Activated CD4-positive, alpha-beta T cell treated with anti-CD3 and anti-CD28 coated beads for 1 hour (primary cell): ENCODE data around the gene GLRA1.
"Not testable (repeated sequence)": the region's sequence is repeated elsewhere in the genome, so short reads cannot be mapped to it uniquely, and the experiment has no call there.

Experiments used
- DNase-seq: peaks from one replicate; pipeline ENCODE4 v3.0.0-alpha.2; 2020

GLRA1 gene

GRCh38 chr5:151912360-151912759 is 12.3 kb downstream of the GLRA1 start:
- no peak for DNase-seq

GRCh38 chr5:151911011-151911410 is 13.6 kb downstream of the GLRA1 start:
- DNase-seq: no peak

GRCh38 chr5:151909628-151910027 is 15.0 kb downstream of the GLRA1 start:
- DNase-seq: no peak

DNA sequence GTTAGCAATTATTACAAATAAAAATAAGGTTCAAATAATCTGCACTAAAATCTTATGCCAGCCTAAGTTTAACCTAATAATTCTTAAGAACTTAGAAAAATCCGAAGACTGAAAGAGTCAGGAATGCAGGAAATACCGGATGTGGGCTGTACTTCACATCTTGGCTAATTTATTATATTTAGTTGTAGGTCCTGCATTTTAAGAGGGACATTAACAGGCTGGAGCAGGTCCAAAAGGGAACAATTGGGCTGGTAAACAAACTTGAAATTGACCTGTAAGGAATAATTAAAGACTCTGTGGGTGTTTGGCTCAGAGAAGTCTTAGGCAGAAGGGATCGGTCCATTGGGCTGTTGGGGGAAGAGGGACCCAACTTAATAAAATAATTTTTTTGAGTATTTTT is 18.4 kb downstream of the GLRA1 start:
- no peak for DNase-seq

DNA sequence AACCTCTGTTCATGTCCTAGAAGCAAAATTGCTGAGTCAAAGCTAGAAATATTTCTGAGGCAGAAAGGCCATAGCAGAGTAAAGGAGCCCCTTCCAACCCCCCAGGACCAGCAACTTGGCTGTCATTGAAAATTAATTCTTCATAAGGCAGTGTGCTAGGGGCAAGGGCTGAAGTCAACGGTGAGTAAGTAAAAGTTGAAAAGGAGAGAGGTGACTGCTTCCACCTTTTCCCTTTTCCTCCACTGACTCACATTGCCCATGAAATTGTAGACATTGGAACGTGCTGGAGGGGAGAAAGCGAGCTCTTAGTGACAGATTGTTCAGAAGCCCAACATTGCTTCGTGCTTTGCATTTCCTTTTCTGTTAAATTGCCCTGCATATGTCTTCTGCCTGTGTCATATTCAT is 19.1 kb downstream of the GLRA1 start:
- DNase-seq: no peak

- DNase-seq: no peak
Measured at GRCh38 chr5:151904909-151905308, 19.7 kb downstream of the GLRA1 start.

DNA sequence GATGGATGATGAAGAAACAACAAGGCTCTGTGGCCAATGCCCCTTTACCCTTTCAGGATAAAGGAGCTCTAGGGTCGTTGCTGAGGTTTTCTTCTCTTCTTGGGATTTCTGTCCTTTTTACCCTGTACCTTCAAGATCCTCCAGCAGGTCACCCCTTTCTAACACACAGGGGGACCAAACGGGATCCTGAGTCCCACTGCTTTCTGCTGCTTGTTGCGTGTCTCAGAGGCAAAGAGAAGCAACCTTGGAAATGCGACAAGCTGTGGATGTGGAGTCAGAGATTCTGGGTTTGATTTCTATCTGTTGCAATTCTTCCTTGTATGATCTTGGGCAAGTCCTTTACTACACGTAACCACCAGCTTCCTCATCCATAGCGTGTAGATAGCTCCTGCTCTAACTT is 20.5 kb downstream of the GLRA1 start:
- DNase-seq: no peak

DNA sequence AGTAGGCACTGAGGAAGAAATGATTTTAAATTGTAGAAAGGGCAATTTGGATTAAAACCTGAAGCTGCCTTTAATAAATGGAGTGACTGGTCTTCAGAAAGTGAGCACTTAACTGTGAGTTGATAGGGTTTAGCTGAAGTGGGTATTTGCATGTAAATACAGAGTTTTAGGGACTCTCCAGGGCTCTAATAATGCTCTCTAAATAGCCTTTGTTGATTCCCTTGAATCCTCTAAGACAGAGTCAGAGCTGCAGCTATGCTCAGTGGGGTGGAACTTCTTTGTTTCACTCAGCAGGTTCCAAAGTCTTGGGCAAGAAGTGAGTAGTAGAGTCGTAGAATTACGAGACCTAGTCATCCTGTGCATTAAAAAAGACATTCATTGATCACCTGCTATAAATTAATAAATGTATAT is 21.4 kb downstream of the GLRA1 start:
- no peak for DNase-seq

DNA sequence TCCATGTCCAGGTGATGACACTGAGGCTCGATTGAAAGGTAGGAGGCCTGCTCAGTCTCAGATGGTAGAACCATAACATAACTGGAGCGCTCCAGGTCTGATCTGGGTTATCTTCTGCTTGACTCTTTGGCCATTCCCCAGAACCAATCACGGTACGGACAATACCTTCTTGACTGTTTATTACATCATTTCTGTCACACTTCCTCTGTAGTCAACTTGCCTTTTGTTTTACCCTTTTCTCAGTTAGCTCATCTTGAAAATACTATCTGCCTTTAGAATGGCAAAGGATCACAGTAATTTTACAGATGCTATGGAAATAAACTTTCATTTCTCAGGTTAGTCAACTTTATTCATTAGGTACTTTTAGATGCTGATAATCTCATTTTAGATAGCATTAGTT is 22.4 kb downstream of the GLRA1 start:
- no peak for DNase-seq

DNA sequence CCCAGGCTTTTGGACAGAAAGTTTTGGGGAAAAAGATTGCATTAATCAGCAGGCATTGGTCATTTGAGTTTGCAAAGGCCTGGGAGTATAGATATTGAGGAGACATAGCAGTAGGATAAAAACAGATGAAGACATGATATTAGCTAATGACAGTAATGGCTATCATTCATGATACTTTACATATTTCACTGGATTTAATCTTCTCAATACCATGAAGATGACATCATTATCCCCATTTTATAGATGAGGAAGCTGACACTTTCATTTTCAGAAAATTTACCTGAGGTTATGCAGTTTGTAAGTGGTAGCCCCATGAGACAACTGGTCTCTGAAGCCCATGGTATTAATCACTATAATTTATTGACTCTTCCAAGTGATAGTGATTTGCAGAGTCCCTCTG is 23.0 kb downstream of the GLRA1 start:
- DNase-seq: no peak

DNA sequence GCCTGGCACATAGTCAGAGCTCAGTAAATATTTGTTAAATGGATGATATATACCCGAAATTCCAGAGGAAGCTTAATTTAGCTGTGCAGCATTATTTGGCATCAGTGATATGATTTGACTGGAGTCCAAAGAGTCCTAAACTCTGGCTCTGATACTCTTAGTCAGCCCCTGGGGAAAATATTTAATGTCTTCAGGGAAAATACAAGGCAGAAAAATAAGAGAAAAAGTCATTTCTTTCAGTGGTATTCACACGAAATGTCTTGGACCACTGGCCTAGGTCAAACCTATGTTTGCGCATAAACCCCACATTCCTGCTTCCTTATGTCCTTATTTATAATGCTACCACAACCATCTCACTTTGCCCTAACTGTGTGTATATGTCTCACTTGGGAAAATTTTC is 23.8 kb downstream of the GLRA1 start:
- DNase-seq: no peak

GRCh38 chr5:151899399-151899798 is 25.3 kb downstream of the GLRA1 start:
- DNase-seq: no peak

DNA sequence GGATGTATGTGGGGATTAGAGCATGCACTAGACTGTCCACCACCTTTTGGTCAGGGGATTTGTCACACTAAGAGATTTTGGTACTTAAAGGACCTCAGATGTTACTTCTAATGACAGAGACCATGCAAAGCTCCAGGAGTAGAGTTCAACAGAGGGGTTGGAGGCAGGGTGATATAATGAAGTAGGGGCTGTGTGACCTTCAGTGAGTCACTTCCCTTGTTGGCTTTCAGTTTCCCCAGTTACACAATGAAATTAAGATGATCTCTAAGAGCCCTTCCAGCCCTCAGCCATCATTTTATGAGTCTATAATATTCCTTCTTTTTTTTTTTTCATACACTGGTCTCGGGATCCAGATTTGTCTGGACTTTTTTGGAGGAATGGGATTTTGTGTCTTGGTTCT is 26.8 kb downstream of the GLRA1 start:
- no peak for DNase-seq

- no peak for DNase-seq
Measured at GRCh38 chr5:151897020-151897552, 27.6 kb downstream of the GLRA1 start.

DNA sequence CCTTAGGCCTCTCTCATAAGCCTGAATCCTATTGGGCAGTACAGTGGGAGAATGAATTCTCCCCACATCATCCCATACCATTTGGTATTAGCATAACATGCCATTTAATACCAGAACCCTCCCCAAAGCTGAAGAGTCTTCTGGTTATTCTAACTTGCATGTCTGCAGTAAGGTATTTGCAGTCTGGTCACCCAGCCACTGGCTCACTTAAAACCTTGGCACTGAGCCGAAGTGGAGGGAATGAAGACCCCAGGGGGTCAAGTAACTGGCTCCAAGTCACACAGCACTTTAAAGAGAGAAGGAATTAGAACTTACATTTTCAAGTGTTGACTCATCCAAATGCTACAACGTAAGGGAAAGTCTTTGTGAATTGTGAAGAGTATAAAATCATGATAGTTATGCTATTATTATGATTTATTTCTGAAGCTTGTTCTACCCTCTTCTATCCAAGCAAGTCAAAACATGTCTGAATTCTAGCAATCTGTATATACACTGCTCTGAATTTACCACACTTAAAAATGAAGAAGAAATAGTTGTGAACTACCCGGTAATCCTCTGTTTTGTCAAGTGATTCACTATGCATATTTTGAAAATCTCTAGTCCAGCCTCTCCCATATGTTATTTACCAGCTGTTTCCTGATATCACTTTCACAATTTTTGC is 28.5 kb downstream of the GLRA1 start:
- no peak for DNase-seq

GRCh38 chr5:151895660-151896030 is 29.0 kb downstream of the GLRA1 start:
- DNase-seq: no peak

- not testable (repeated sequence) for DNase-seq
Measured at GRCh38 chr5:151893485-151893884, 31.2 kb downstream of the GLRA1 start.

GRCh38 chr5:151892393-151892792 is 32.3 kb downstream of the GLRA1 start:
- DNase-seq: no peak

DNA sequence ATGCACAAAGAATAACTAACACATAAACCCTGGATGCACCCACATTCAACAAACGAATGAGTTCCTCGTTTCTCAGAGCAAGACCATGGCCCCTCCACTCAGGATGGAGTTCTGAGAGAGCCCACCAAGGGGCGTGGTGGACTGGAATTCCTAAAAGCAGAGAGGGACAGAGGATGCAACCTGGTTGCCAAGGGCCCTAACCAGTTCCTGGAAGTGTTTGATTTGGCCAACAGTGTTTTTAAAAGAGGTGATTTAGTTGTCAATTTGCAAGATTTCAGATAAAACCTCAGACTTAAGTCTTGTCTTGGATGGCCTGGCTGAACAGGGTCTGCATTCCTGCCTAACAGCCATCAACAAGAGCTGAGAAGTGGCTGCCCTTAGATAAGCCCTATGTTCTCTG is 34.4 kb downstream of the GLRA1 start:
- no peak for DNase-seq

DNA sequence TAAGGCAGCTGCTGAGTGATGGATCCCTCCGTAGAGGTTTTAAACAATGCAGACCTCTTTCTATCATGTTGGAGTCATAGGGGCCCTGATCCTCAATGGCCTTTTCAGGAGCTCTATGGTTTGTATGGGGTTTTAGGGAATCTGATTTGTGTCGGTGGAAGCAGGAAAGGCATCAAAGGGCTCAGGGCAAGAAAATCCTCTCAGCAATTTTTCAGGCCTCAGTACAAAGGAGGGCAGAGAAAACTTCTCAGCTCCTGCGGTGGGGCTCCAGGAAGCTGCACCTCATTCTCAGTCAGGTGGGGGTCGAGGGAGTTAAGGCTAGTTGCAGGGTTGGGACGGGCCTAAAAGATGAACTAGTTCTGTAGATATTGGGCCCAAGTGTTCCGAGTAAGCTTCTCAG is 35.0 kb downstream of the GLRA1 start:
- DNase-seq: no peak

DNA sequence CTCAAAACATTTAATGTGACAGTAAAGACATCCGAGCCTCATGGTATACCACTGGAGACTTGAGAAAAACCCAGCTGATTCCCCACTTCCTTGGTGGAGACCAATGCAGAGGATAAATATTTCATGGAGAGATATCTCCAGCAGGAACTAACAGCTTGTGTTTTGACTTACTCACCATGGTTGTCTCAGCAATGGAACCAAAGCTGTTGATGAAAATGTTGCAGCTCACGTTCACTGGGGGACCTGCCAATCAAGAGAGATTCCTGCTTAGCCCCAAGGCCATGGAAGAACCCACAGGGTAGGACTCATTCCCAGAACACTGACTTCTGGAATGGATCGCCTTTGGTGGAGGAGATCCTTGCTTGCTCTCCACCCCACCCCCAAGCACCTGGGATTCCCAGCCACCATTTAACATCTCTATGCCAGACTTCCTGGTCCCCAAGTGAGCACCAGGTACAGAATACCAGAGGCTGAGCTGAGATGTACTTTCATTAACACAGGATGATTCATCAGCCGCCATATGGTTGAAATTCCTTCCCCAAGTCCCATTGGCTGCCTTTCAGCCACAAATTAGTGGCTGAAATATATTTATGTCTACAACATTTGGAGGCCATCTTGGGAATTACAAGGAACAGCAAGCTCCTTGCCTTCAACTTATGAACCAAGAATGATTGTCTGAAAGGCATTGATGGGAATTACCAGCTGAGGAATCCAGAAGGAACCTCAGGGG is 37.9 kb downstream of the GLRA1 start:
- no peak for DNase-seq

GRCh38 chr5:151885138-151885908 is 39.3 kb downstream of the GLRA1 start:
- no peak for DNase-seq

- DNase-seq: no peak
Measured at GRCh38 chr5:151881621-151882225, 42.9 kb downstream of the GLRA1 start.
